Measurements from ENCODE around the gene LRRC37B.
"Not testable (repeated sequence)": the region's sequence is repeated elsewhere in the genome, so short reads cannot be mapped to it uniquely, and the experiment has no call there.

LRRC37B gene

DNA sequence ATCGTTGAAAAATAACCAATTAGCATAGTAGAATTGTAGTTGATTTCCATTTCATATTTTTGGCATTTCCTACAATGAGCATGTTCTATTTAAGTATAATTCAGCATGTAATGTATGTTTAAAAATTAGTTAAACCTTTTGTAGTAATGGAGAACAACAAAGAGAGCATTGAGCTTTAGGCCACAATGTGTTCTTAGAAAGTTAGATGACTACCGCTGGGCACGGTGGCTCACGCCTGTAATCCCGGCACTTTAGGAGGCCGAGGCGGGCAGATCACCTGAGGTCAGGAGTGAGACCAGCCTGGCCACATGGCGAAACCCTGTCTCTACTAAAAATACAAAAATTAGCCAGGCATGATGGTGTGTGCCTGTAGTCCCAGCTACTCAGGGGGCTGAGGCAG is 93.1 kb downstream of the LRRC37B start:
- not testable (repeated sequence) for DNase-seq

DNA sequence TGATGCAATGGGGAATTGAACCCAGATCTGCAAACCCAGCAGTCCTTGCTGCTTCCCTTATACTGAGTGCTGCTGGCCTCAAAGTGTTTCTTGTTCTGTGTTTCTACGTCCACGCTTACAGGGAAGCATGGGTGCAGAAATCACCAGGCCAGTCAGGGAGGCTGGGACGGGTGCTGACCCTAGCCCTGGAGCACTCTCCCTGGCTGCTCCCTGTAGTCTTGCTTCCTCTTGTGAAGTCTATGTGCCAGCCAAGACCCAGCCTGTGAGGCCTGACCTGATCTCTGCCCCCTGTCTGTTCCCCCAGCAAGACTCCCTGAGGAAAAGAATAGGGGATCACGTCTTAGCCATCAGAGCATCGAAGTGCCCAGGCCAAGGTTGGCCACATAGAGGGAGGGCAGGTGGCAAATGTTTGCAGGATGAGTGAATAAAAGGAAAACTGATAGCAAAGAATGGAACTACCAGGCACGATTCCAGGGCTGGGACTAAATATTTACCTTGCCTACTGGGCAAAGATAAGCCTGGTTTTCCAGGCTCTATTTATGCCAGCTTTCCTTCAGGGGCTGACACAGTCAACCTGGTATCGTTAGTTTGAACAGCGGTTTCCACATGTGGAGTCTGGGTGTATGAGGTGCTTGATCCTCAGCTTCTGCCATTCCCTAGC is 93.9 kb downstream of the LRRC37B start:
- DNase-seq: no peak

DNA sequence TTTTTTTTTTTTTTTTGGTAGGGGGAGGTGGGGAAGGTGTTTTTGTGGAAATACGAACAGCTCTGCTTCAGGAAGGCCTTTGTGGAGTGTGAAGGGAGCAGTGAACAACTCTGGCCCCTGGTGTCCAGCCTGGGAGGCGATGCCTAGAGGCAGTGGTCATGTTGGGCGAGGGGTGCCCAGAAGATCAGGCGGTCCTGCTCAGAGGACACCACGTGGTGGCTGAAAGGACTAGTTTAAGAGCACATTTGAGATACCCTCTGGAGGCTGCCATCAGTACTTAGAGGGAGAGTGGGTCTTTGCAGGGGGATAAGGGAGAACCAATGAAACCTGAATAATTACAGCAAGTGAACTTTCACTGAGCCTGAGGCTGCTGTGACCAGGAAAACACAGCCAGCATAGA is 95.0 kb downstream of the LRRC37B start:
- DNase-seq: no peak

DNA sequence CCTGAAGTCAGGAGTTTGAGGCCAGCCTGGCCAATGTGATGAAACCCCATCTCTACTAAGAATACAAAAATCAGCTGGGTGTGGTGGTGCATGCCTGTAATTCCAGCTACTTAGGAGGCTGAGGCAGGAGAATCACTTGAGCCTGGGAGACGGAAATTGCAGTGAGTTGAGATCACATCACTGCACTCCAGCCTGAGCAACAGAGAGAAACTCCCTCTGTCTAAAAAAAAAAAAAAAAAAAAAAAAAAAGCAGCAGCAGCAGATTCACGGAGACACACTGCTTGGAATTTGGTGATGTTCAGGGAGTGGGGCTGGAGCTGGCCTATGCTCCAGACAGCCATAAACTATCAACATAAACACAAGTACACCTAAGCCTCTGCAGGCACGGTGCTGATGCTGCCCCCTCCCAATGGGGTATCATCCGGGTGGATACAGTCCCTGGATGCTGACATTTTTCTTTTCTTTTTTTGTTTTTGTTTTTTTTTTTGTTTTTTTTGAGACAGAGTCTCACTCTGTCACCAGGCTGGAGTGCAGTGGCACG is 95.5 kb downstream of the LRRC37B start:
- DNase-seq: peak; percentile 46
